OCI-LY7 (cell line): ENCODE data around the gene NDNF. TPM values are rescaled to one million over a fixed set of nuclear protein-coding genes. Genes with fewer than 3 reads are reported as not detected.

Experiments used
- BruUV-seq: library from RNA; stranded (reverse); fragments of 400-500 nt; replicated peaks from 2 replicates; lab custom pipeline; 2021; lab: Mats Ljungman, UMichigan
- CTCF ChIA-PET: fragments of 300-600 bp; sonication (Branson Sonifier 250); formaldehyde crosslinking; loops from one replicate; lab custom pipeline; 2022; ENCODE audit warnings: antibody characterized with exemption; ENCODE audit not compliant: unreplicated experiment; lab: Charles Lee
- POLR2A ChIA-PET: fragments of 300-600 bp; sonication (Branson Sonifier 250); formaldehyde crosslinking; loops from one replicate; lab custom pipeline; 2022; ENCODE audit warnings: antibody characterized with exemption; lab: Charles Lee
- DNase-seq: peaks from one replicate; pipeline ENCODE4 v3.0.0-alpha.2; 2015; ENCODE audit warnings: low spot score
- H2AFZ ChIP-seq: fragments of 200-600 bp; sonication (generic), shearing (Covaris generic); 2 replicates; pipeline ENCODE4 v1.6.1; 2014; ENCODE audit warnings: mild to moderate bottlenecking, antibody characterized with exemption, low read length, moderate library complexity
- H3K27ac ChIP-seq: fragments of 200-600 bp; sonication (generic); 2 replicates; pipeline ENCODE4 v1.5.1; 2014; ENCODE audit warnings: mixed run types, low read depth, mild to moderate bottlenecking, moderate library complexity, low read length, inconsistent platforms; ENCODE audit not compliant: poor library complexity, severe bottlenecking
- H3K36me3 ChIP-seq: fragments of 200-600 bp; sonication (generic); 2 replicates; pipeline ENCODE4 v1.6.1; 2014; ENCODE audit warnings: mild to moderate bottlenecking, antibody characterized with exemption, low read length, moderate library complexity, mixed read lengths; ENCODE audit not compliant: insufficient read depth
- H3K4me1 ChIP-seq: fragments of 200-600 bp; sonication (generic); 2 replicates; pipeline ENCODE4 v1.5.1; 2014; ENCODE audit warnings: mild to moderate bottlenecking, low read length; ENCODE audit not compliant: insufficient read depth, poor library complexity, severe bottlenecking
- H3K4me2 ChIP-seq: fragments of 200-600 bp; sonication (generic); 2 replicates; pipeline ENCODE4 v1.6.1; 2014; ENCODE audit warnings: mild to moderate bottlenecking, low read length
- H3K4me3 ChIP-seq: fragments of 200-600 bp; sonication (generic); 2 replicates; pipeline ENCODE4 v1.5.1; 2014; ENCODE audit warnings: mild to moderate bottlenecking, low read depth, low read length; ENCODE audit not compliant: poor library complexity, severe bottlenecking
- H3K79me2 ChIP-seq: fragments of 200-600 bp; sonication (generic); 2 replicates; pipeline ENCODE4 v1.6.1; 2016; ENCODE audit warnings: low read depth, mild to moderate bottlenecking, low read length, moderate library complexity, mixed read lengths; ENCODE audit not compliant: insufficient read depth
- H3K9me2 ChIP-seq: fragments of 200-600 bp; sonication (generic); 2 replicates; pipeline ENCODE4 v1.6.1; 2016; ENCODE audit warnings: mild to moderate bottlenecking, low read length, mixed read lengths; ENCODE audit not compliant: insufficient read depth
- H3K9me3 ChIP-seq: fragments of 200-600 bp; sonication (generic); 2 replicates; pipeline ENCODE4 v1.6.1; 2014; ENCODE audit warnings: mild to moderate bottlenecking, mixed run types, low read length, mixed read lengths
- H4K20me1 ChIP-seq: fragments of 200-600 bp; sonication (generic); 2 replicates; pipeline ENCODE4 v1.6.1; 2014; ENCODE audit warnings: mild to moderate bottlenecking, antibody characterized with exemption, low read length, moderate library complexity, mixed read lengths; ENCODE audit not compliant: insufficient read depth
- CTCF ChIP-seq: fragments of 200-600 bp; sonication (generic); conservative IDR thresholded peaks from 2 replicates; pipeline ENCODE4 v1.5.1; 2014; ENCODE audit warnings: mild to moderate bottlenecking, antibody characterized with exemption, low read length, moderate library complexity, mixed read lengths
- EZH2phosphoT487 ChIP-seq: fragments of 200-600 bp; sonication (generic); IDR thresholded peaks from 2 replicates; pipeline ENCODE4 v1.6.1; 2018; ENCODE audit warnings: low read depth, borderline replicate concordance, mild to moderate bottlenecking, mixed run types, antibody characterized with exemption, low read length, moderate library complexity, mixed read lengths
- intact Hi-C: fragments of 100-400 bp; cut with micrococcal nuclease; formaldehyde crosslinking; loops from one replicate; pipeline ENCODE4 v1.10.0; 2022; ENCODE audit not compliant: unreplicated experiment
- total RNA-seq, 2 experiments: library from RNA; depleted of rRNA in 1 of 2; stranded (reverse); fragments of >200 nt in 1 of 2; shearing (Covaris generic) in 1 of 2; gene quantifications; 2 replicates each; pipeline ENCODE4 v1.2.3, GENCODE V29; 2014 to 2022

The NDNF gene
- total RNA-seq, 2 experiments from 2014 or later: not detected

- Histone ChIP-seq H2AFZ (no peak overlapping the region), H3K9me3 (no peaks in the 10 kb centered on the region), H3K79me2 (no peaks in the 10 kb centered on the region), H4K20me1 (no peaks in the 10 kb centered on the region), H3K4me1 (no peaks in the 10 kb centered on the region), H3K36me3 (no peaks in the 10 kb centered on the region), H3K9me2 (no peaks in the 10 kb centered on the region), H3K27ac (no peak overlapping the region), H3K4me3 (no peak overlapping the region), H3K4me2 (no peak overlapping the region)
- ChIA-PET POLR2A (no interaction called here), CTCF (no interaction called here)
- no TSS peak for BruUV-seq
- intact Hi-C loops: no loop called here
- no peak for TF ChIP-seq CTCF
- no peak for TF ChIP-seq EZH2phosphoT487
- DNase-seq: no peak
These were observed 603 bp downstream of the NDNF start for GRCh38 chr4:121071640-121072223.

GRCh38 chr4:121070696-121071639 lies 1.4 kb downstream of the NDNF start:
- Histone ChIP-seq H3K9me2 (no peaks in the 10 kb centered on the region), H2AFZ (no peak overlapping the region), H4K20me1 (no peaks in the 10 kb centered on the region), H3K27ac (no peak overlapping the region), H3K4me1 (no peaks in the 10 kb centered on the region), H3K36me3 (no peaks in the 10 kb centered on the region), H3K4me2 (no peak overlapping the region), H3K9me3 (no peaks in the 10 kb centered on the region), H3K4me3 (no peak overlapping the region), H3K79me2 (no peaks in the 10 kb centered on the region)
- CTCF ChIA-PET: no interaction called here
- POLR2A ChIA-PET: no interaction called here
- BruUV-seq: no TSS peak
- intact Hi-C loops: no loop called here
- no peak for TF ChIP-seq CTCF
- no peak for TF ChIP-seq EZH2phosphoT487
- DNase-seq: no peak

- intact Hi-C loops: no loop called here
These were observed 2.1 kb downstream of the NDNF start for GRCh38 chr4:121070274-121070673.

More at GRCh38 chr4:121070274-121070673, 2.1 kb downstream of the NDNF start:
- Histone ChIP-seq H3K4me3 (no peak overlapping the region), H3K36me3 (no peaks in the 10 kb centered on the region), H3K4me1 (no peaks in the 10 kb centered on the region), H3K9me2 (no peaks in the 10 kb centered on the region), H4K20me1 (no peaks in the 10 kb centered on the region), H3K27ac (no peak overlapping the region), H3K79me2 (no peaks in the 10 kb centered on the region), H3K4me2 (no peak overlapping the region), H2AFZ (no peak overlapping the region), H3K9me3 (no peaks in the 10 kb centered on the region)
- no peak for DNase-seq
- TF ChIP-seq CTCF: no peak
- BruUV-seq: no TSS peak
- CTCF ChIA-PET: no interaction called here
- POLR2A ChIA-PET: no interaction called here
